Progenitor cell of endocrine pancreas (in vitro differentiated cells): ENCODE data around the gene BCL6B. TPM values are rescaled to one million over a fixed set of nuclear protein-coding genes. Genes with fewer than 3 reads are reported as not detected.
"Not testable (repeated sequence)": the region's sequence is repeated elsewhere in the genome, so short reads cannot be mapped to it uniquely, and the experiment has no call there.

ENCODE experiments used
- DNase-seq: peaks from one replicate; pipeline ENCODE4 v3.0.0; 2021; ENCODE audit warnings: low spot score; ENCODE audit not compliant: unreplicated experiment
- H3K27ac Mint-ChIP-seq: 2 replicates; pipeline ENCODE4 v1.8.0; 2021; ENCODE audit warnings: mild to moderate bottlenecking, moderate library complexity, mixed read lengths
- H3K27me3 Mint-ChIP-seq: 2 replicates; pipeline ENCODE4 v1.8.0; 2021; ENCODE audit warnings: mixed read lengths
- H3K36me3 Mint-ChIP-seq: 2 replicates; pipeline ENCODE4 v1.8.0; 2022; ENCODE audit warnings: mixed read lengths; ENCODE audit not compliant: insufficient read depth
- H3K4me1 Mint-ChIP-seq: 2 replicates; pipeline ENCODE4 v1.8.0; 2021; ENCODE audit warnings: low read depth, mixed read lengths
- H3K4me3 Mint-ChIP-seq: 2 replicates; pipeline ENCODE4 v1.8.0; 2021; ENCODE audit warnings: low read depth, mild to moderate bottlenecking, moderate library complexity, mixed read lengths
- H3K9me3 Mint-ChIP-seq: 2 replicates; pipeline ENCODE4 v1.8.0; 2021; ENCODE audit warnings: low read depth, mixed read lengths
- total RNA-seq: library from RNA; stranded (reverse); gene quantifications from 2 replicates; pipeline ENCODE4 v1.2.1, GENCODE V29; 2021
- TF ChIP-seq, protein P1 (sequence below): fragments of 200-600 bp; sonication (generic); IDR thresholded peaks from one replicate; pipeline ENCODE4 v1.5.0; 2021; ENCODE audit warnings: antibody characterized with exemption, mild to moderate bottlenecking; ENCODE audit not compliant: unreplicated experiment

The BCL6B gene
- total RNA-seq, 1 donor from 2014 or later: not detected

DNA sequence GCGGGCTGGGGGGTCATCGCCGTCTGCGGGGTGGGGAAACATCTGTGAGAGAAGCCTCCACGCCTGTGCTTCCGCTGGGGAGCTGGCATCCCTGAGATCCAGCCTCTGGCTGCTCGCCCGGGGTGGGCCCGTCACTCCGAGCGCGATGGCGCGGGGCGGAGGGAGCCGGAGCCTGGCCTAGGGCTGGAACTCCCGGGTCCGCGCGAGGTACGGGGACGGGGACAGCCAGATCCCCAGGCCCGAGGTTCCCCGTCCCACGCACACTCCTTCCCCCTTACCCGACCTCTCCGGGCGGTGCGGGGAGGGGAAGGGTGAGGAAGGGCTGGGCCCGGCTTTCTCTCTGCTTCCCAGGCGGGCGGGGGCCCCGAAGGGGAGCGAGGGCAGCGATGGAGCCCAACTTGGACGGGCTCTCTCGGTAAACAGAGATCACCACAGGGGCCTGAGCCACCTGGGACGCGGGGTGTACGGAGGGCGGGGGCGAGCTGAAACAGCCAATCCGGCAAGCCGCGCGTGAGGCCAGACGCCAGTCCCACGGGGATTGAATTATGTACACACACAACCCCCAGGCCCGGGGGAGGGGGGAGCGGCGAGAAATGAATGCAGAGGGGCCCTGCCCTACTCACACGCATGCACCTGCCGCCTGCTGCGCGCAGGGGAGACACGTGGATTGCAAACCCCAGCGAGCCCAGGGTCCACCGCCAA lies 20.8 kb downstream of the BCL6B start, which contains the start of gene SLC16A11:
TSS of gene SLC16A11 (minus strand) at position 596 of the 702 bp plus-strand sequence. CDS start at position 17, 579 bp downstream.
- Mint-ChIP-seq H3K9me3 (no peaks in the 10 kb centered on the region), H3K4me1 (peaks cover 25% of the 10 kb centered on the region), H3K36me3 (no peaks in the 10 kb centered on the region), H3K4me3 (peak within 1 kb of the TSS; percentile 41), H3K27me3 (peaks cover 38% of the 10 kb centered on the region), H3K27ac (no peak within 1 kb of the TSS)
- TF ChIP-seq, protein P1, sequence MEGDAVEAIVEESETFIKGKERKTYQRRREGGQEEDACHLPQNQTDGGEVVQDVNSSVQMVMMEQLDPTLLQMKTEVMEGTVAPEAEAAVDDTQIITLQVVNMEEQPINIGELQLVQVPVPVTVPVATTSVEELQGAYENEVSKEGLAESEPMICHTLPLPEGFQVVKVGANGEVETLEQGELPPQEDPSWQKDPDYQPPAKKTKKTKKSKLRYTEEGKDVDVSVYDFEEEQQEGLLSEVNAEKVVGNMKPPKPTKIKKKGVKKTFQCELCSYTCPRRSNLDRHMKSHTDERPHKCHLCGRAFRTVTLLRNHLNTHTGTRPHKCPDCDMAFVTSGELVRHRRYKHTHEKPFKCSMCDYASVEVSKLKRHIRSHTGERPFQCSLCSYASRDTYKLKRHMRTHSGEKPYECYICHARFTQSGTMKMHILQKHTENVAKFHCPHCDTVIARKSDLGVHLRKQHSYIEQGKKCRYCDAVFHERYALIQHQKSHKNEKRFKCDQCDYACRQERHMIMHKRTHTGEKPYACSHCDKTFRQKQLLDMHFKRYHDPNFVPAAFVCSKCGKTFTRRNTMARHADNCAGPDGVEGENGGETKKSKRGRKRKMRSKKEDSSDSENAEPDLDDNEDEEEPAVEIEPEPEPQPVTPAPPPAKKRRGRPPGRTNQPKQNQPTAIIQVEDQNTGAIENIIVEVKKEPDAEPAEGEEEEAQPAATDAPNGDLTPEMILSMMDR: no peak
- peak; percentile 33 for DNase-seq

DNA sequence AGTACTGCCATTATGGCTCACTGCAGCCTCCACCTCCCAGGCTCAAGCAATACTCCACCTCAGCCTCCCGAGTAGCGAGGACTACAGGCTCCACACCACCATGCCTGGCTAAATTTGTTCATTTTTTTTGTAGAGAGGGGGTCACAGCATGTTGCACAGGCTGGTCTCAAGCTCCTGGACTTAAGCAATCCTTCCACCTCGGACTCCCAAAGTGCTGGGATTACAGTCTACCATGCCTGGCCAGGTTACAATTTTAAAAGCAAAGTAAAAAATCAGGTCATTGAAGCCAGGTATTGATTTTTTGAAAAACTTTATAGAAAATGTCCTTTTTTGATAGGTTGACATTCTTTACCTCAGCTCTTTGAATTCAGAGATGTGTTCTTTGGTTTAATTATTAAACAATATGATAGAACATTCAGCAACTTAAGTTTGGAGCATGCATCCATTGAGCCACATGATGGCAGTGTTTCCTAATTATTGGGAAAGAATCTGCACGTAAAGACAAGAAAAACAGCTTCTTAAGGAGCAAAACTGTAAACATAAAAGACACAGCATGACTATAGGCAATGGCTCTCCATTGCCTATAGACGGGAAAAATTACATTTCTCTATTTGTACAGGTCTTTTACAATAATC lies 22.8 kb downstream of the BCL6B start:
- peaks cover 25% of the 10 kb centered on the region for H3K4me1 Mint-ChIP-seq
- TF ChIP-seq, protein P1: peak; percentile 91
- peak overlapping the region; percentile 92 for H3K27ac Mint-ChIP-seq
- H3K4me3 Mint-ChIP-seq: peak overlapping the region; percentile 39
- no peaks in the 10 kb centered on the region for H3K36me3 Mint-ChIP-seq
- no peak for DNase-seq
- no peaks in the 10 kb centered on the region for H3K9me3 Mint-ChIP-seq
- H3K27me3 Mint-ChIP-seq: peaks cover 38% of the 10 kb centered on the region

DNA sequence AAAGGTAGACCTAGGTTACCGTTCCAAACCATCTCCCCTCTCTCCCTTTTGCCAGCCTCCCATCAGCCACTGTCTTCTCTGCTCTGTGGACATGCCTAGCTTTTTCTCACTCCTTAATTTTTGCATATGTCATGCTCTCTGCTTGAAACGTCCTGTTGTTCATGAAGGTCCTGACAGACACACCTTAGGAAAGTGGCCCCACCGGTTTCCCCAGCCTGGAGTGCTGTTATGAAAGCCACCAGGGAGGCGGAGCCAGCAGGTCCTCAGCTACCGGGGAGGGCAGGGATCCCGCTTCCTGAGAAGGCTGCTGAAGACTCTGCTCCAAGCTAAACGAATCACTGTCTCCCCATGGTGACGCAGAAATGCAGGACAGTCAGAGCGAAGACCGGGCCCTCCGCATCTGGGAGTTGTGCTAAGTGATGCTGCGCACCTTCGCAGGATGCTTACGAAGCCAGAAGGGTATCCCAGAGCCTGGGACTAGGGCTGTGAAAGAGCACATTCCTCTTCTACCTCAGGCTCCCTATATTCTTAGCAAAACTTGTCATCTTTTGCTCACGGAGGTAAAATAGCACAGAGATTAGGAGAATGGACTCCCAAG lies 23.4 kb downstream of the BCL6B start:
- H3K27me3 Mint-ChIP-seq: peaks cover 34% of the 10 kb centered on the region
- H3K27ac Mint-ChIP-seq: peak overlapping the region; percentile 92

DNA sequence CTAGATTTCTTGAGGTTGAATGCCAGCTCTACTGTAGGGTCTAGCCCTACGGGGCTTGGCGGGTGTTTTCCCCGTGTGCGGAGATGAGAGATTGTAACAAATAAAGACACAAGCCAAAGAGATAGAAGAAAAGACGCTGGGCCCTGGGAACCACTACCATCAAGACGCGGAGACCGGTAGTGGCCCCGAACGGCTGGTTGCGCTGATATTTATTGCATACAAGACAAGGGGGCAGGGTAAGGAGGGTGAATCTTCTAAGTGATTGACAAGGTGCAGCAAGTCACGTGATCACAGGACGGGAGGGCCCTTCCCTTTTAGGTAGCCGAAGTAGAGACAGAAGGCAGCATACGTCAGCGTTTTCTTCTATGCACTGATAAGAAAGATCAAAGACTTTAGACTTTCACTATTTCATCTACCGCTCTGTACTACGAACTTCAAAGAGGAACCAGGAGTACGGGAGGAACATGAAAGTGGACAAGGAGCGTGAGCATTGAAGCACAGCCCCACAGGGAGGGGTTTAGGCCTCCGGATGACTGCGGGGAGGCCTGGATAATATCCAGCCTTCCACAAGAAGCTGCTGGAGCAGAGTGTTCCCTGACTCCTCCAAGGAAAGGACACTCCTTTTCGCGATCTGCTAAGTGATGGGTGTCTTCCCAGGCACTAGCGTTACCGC lies 24.0 kb downstream of the BCL6B start:
- not testable (repeated sequence) for H3K9me3 Mint-ChIP-seq, H3K36me3 Mint-ChIP-seq, DNase-seq, H3K27ac Mint-ChIP-seq
- Mint-ChIP-seq H3K27me3 (peaks cover 28% of the 10 kb centered on the region), H3K4me1 (peaks cover 25% of the 10 kb centered on the region), H3K4me3 (peak overlapping the region; percentile 39)

More for the DNA sequence above, 23.4 kb downstream of the BCL6B start:
- TF ChIP-seq, protein P1: peak; percentile 13
- no peaks in the 10 kb centered on the region for H3K36me3 Mint-ChIP-seq
- peak; percentile 43 for DNase-seq
- peak overlapping the region; percentile 39 for H3K4me3 Mint-ChIP-seq
- H3K4me1 Mint-ChIP-seq: peaks cover 25% of the 10 kb centered on the region
- H3K9me3 Mint-ChIP-seq: no peaks in the 10 kb centered on the region

DNA sequence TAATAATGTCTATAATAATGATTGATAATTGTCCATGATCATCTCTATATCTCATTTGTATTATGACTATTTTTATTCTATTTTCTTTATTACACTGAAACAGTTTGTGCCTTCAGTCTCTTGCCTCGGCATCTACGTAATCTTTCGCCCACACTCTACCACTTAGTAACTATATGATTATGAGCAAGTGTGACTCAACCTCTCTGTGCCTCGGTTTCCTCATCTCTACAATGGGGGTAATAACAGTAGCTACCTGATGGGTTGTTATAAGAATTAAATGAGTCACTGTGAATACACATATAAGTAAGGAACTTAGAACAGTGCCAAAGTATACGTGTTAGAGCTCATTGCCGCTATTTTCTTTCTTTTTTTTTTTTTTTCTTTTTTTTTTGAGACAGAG lies 24.7 kb downstream of the BCL6B start:
- peaks cover 21% of the 10 kb centered on the region for H3K27me3 Mint-ChIP-seq

More for the DNA sequence above, 24.7 kb downstream of the BCL6B start:
- Mint-ChIP-seq H3K36me3 (no peaks in the 10 kb centered on the region), H3K4me1 (peaks cover 25% of the 10 kb centered on the region), H3K27ac (no peak overlapping the region), H3K9me3 (no peaks in the 10 kb centered on the region), H3K4me3 (no peak overlapping the region)
- TF ChIP-seq, protein P1: no peak
- DNase-seq: no peak
